GM19328 (cell line): ENCODE measurements around the gene FKBP4.
A peak's percentile ranks its signal among the peaks of the same experiment; 100 is the strongest.

Experiments used
- ATAC-seq: cut with Tn5 transposase; IDR thresholded peaks from one replicate; pipeline ENCODE4 v1.9.1; 2021; ENCODE audit warnings: mild to moderate bottlenecking, moderate library complexity; ENCODE audit not compliant: unreplicated experiment

Gene FKBP4

GRCh38 chr12:2811801-2812200, 17.0 kb downstream of the FKBP4 start:
- ATAC-seq = no peak

- ATAC-seq = peak; percentile 95
These were observed 17.8 kb downstream of the FKBP4 start, which contains the start of gene ITFG2 for GRCh38 chr12:2812290-2813213. Gene ITFG2, plus strand, starts transcription at chr12:2812668. Its CDS starts 93 bp downstream, at chr12:2812761.

- ATAC-seq = no peak
These were observed 18.7 kb downstream of the FKBP4 start for GRCh38 chr12:2813214-2814185.

DNA sequence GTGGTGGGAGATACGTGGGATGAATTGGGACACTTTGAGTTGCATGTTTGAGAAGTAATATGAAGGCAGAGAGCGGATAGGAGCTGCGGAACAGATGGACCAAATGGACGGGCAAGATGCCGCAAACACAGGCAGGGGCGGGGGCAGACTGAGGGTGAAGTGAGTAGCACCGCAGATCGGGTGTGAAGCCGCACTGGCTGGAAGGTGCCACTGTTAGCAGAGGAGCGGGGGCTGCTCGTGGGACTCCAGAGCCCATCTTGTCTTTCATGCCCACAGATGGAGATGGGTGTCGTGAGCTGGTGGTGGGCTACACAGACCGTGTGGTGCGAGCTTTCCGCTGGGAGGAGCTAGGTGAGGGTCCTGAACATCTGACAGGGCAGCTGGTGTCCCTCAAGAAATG, 25.0 kb downstream of the FKBP4 start:
- ATAC-seq = no peak

DNA sequence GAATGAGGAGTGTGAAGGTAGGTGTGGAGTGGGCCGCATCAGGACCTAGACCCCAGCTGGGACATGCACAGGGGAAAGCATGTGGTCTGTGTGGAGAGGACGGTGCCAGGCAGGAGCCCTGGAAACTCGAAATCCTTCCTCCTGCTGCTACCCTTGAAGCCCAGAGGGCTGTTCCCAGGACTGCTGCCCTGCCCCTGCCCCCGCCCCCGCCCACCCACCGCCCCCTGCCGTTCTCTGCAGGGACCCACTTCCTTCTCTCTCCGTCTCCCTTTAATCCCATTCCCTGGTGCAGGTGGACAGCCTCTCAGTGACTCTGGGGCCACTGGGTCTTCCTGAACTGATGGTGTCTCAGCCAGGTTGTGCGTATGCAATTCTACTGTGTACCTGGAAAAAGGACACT, 25.7 kb downstream of the FKBP4 start:
- ATAC-seq = no peak

GRCh38 chr12:2823483-2823882, 28.7 kb downstream of the FKBP4 start:
- no peak for ATAC-seq

DNA sequence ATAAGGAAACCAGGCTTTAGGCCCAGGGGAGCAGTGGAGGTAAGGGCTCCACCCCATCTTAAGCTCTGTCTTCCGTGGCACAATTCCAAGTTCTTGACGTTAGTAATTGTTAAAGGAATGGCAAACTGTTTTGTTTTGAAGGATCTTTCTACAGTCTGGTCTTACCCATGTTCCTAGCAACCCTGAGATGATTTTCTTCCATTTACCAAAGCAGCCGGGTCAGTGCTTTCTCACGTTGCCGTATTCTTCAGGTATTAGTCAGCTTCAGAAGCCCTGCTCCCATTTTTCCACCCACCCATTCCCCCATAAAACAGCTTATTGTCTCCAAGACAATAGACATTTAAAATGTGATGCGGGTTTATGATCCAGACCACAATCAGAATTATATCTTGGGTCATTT, 29.8 kb downstream of the FKBP4 start:
- no peak for ATAC-seq

GRCh38 chr12:2825132-2825531, 30.4 kb downstream of the FKBP4 start:
- ATAC-seq = no peak

- ATAC-seq = no peak
These were observed 31.3 kb downstream of the FKBP4 start for GRCh38 chr12:2826036-2826435.

DNA sequence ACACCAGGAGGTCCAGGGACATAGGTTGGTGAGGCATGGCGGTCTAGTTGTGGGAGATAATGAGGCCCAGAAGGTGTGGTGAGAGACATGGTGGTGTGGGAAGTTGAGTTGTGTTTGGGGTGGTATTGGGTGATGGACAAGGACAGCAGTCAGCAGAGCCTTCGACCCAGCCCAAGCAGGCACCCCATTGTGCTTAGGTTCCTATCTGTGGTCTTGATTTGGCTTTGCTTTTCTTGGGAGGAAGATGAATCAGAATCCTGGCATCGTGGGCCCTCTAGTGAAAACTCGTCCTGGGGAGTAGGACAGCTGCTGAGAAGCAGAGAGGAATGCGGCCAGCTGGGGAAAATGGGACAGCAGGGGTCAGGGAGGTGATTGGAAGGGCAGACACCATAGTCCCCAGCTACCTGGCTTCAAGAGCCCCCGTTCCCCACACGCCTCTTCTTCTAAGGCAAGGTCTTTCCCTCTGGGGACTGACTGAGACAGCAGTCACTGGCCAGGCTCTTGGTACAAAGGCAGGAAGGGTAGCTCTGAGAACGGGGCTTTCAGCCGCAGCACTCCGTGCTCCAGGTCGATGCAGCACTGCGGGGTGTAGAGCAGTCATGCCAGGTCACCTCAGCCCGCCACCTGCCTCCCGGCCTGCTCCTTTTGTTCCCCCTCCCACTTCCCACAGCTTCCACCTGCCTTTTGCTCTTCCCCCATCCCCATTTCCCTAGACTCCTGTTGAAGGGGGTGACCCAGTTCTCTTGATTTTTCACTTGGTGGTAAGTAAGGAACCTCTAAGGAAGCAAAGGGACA, 32.1 kb downstream of the FKBP4 start:
- no peak for ATAC-seq

- ATAC-seq = no peak
These were observed 34.5 kb downstream of the FKBP4 start for GRCh38 chr12:2829275-2829674.

DNA sequence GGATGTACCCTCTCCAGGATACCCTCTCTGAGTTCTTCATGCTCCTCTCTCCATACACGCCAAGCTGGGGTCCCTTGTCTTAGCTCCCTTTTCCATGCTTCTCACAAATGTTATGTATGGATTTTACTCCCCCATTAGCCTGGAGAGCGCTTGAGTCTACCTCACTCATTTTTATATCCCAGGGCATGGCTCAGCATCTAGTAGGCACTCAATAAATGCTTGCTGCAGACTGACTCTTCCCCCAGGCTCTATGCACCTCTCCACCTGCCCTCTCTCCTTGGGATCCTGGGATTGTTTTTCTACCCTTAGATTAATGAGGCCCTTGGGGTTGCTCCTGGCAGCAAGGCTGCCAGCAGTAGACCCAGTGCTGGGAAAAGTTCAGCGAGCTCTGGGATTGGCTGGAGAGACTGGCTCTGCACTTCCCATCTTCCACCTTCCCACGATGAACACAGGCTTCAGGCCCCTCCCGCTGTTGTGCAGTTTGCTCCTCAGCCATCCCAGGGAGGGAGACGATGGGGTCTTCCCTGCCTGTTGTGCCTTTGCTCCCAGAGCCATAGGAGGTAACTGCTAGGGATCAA, 37.9 kb downstream of the FKBP4 start:
- ATAC-seq = no peak

DNA sequence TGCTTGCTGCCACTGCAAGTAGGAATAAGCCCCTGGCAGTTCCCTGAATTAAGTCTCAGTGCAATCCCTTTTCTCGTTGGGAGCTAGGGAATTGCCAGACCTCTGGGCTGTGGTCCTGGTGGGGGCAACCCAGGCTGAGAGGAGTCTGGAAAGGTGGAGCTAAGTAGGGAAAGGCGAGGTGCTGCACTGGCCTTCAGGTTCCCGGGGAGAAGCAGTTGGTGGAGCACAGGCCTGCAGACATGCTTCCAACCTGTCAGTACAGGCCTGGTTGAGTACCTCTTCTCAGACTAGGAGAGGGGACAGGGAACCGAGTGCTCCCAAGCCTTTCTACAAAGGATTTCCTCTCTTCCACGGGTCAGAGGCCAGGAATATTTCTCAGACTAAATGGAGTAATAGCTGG, 38.6 kb downstream of the FKBP4 start:
- ATAC-seq = no peak

GRCh38 chr12:2833810-2834209, 39.0 kb downstream of the FKBP4 start:
- ATAC-seq = no peak

GRCh38 chr12:2834581-2835491, 40.1 kb downstream of the FKBP4 start, which contains the start of gene NRIP2:
Gene NRIP2, minus strand, starts transcription at chr12:2835035. Its CDS starts 52 bp downstream, at chr12:2834983.
- no peak for ATAC-seq

- no peak for ATAC-seq
These were observed 41.1 kb downstream of the FKBP4 start for GRCh38 chr12:2835691-2836403.

- no peak for ATAC-seq
These were observed 41.8 kb downstream of the FKBP4 start for GRCh38 chr12:2836574-2836973.

DNA sequence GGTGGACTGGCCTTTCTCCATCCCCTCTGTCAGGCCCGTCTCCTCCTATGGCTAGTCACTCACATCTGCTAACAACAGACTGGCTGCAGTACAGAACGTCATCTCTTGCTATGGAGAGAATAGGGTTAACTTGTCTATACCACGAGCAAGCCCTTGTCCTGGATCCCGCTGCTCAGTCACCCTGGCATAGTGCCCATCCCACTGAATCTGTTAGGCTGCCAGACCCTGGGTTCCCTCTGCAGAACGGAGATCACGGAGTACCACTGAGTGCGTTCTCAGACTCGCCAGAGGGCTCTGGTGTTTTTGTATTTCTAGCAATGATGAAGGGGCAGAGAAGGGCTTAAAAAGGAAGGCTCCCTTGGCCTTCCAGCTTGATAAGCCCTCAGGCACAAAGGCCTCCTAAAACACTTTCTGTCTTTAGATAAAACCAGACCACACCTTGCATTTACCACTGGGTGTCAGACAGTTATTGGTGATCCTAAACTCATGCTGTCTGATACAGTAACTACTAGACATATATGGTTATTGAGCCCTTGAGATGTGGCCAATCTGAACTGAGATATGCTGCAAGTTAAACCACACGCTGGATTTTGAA, 46.4 kb downstream of the FKBP4 start:
- ATAC-seq = no peak
